Fibroblast of mammary gland (primary cell): Measurements from ENCODE around the gene RBP4.

ENCODE experiments used
- DNase-seq: peaks from one replicate; pipeline ENCODE4 v3.0.0-alpha.2; 2010; ENCODE audit warnings: low read depth
- H3K4me3 ChIP-seq: 2 replicates; pipeline ENCODE4 v1.5.1; 2011; ENCODE audit warnings: low read depth, mild to moderate bottlenecking, low read length, moderate library complexity; ENCODE audit not compliant: control insufficient read depth
- TF ChIP-seq, protein P1 (sequence below): conservative IDR thresholded peaks from 2 replicates; pipeline ENCODE4 v1.5.1; 2011; ENCODE audit warnings: low read depth, low read length, inconsistent platforms; ENCODE audit not compliant: control insufficient read depth, insufficient read depth

The RBP4 gene

DNA sequence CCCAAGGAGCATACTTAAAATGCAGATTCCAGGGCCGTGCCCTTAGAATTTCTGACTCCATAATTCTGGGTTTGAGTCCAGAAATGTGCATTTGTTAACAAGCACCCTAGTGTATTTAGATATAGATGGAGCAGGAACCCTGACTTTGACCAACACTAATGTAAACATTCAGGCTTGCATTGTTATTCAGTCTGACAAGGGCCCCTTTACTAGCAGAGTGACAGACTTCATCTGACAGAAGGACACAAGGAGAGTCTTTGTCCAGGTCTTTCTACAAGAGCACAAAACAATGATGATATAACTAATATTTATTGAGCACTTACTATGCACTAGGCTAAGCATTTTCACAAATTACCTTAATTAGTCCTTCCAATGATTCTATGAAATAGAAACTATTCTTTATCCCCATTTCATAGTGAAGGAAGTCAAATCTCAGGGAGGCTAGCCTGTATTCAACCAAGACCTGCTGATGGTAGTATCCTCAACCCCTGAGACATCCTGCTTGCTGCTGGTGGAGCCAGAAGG lies 3.9 kb downstream of the RBP4 start:
- TF ChIP-seq, protein P1, sequence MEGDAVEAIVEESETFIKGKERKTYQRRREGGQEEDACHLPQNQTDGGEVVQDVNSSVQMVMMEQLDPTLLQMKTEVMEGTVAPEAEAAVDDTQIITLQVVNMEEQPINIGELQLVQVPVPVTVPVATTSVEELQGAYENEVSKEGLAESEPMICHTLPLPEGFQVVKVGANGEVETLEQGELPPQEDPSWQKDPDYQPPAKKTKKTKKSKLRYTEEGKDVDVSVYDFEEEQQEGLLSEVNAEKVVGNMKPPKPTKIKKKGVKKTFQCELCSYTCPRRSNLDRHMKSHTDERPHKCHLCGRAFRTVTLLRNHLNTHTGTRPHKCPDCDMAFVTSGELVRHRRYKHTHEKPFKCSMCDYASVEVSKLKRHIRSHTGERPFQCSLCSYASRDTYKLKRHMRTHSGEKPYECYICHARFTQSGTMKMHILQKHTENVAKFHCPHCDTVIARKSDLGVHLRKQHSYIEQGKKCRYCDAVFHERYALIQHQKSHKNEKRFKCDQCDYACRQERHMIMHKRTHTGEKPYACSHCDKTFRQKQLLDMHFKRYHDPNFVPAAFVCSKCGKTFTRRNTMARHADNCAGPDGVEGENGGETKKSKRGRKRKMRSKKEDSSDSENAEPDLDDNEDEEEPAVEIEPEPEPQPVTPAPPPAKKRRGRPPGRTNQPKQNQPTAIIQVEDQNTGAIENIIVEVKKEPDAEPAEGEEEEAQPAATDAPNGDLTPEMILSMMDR, result no peak

DNA sequence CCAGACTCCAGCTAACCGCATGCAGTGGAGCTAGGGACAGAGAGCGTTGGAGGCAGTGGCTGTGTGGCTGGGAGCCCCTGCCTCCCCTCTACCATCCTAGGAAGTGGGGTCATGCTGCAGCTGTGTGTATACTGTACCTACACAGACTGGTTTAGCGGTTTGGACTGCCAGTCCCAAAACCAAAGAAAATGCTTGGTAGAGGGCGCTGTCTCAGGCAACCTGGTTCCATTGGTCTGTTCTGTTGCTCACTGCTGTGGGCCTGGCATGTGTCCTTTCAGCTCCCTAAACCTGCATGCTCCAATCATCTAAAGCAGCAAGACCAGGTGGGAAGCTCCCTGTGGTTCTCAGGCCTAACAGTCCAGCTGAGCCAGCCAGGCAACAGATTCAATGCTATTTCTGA lies 4.5 kb downstream of the RBP4 start:
- no peak for DNase-seq
- no peak overlapping the region for H3K4me3 ChIP-seq
- TF ChIP-seq, protein P1, result no peak

More for the DNA sequence above, 3.9 kb downstream of the RBP4 start:
- no peak overlapping the region for H3K4me3 ChIP-seq
- DNase-seq, result no peak

DNA sequence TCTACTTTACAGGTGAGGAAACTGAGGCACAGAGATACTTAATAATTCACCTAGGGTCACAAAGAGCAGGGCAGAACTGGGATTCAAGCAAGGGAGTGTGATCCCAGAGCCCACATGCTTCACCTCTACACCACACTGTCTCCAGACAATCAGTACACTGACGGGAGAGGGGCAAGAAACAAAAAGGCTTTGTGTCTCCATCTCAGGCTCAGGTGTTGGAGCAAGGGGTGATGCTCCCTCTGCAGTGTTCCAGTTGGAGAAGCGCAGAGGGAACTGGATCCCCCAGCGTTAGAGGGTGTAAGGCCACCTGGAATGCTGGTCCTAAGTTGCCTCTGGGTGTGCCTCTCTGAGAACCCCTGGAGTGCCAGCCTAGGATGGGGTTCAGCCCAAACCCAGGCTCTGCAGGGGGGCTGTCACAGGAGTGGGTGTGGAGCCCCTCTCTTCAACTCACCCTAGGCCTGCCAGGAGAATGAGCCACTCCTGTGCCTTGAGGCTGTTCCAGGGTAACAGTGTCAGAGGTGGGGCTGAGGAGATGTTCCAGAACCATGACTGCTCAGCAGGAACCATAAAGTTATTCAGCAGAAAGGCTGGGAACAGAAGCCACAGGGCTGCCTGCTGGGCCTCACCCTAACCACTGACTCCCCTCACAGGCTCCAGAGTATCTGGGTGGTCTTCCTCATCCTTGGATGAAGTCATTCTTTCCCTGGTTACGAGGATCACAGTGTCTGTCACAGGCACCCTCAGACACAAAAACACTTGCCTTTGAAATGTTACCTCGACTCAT lies 5.5 kb downstream of the RBP4 start:
- no peak for DNase-seq
- no peak overlapping the region for H3K4me3 ChIP-seq
- TF ChIP-seq, protein P1, result no peak

DNA sequence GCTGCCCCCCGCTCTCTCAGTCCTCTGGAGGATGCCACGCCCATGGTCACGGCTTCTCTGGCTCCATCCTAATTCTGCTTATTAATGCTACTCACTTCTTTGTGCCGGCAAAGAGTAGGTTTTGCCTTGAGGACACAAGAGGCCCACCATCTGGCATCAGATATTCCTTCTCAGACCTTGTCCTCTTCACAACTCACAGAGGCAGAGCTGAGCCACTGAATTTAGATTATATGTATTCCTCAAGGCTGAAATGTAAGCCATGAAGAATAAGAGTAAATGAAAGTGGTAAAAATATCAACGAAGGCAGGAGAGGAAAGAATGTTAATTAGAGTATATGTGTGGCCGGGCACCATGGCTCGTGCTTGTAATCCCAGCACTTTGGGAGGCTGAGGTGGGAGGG lies 6.5 kb downstream of the RBP4 start:
- H3K4me3 ChIP-seq, result no peak overlapping the region
- TF ChIP-seq, protein P1, result no peak
- DNase-seq, result no peak

DNA sequence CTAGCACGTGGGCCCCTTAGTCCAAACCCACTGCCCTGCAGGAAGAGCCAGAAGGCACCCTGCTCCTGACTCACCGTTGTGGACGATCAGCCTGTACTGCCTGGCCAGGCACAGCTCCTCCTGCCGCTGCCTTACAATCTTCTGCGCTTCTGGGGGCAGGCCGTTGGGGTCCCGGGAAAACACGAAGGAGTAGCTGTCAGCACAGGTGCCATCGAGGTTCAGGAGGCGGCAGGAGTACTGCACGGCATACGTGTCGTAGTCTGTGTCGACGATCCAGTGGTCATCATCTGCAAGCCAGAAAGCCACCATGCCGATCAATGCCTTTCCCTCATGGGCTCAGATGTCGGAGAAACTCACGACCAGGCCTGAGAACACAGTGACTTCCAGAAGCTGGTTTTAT lies 7.3 kb downstream of the RBP4 start:
- DNase-seq, result no peak
- no peak overlapping the region for H3K4me3 ChIP-seq
- TF ChIP-seq, protein P1, result no peak

DNA sequence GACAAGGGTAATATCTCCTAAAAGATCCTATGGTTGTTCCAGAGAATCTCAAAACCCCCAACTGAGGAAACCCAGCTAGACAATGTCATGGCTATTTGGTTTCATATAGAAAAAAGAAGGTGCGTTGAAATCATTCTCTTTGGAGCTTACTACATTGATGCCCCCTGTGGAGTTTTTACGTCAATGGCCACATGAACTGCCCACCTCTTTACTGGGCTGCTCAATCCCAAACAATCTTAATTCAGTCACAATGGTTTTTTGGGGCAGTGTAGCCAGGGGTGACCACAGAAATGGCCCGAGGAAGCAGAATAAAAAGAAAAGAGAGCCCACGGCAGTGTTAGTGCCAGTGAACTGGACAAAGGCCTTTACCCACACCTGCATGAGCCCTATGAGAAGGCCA lies 7.8 kb downstream of the RBP4 start:
- no peak for DNase-seq
- TF ChIP-seq, protein P1, result no peak
- H3K4me3 ChIP-seq, result no peak overlapping the region
